ENCODE data around the gene MTCL1. TPM values are rescaled to one million over a fixed set of nuclear protein-coding genes. Genes with fewer than 3 reads are reported as not detected.

The MTCL1 gene
- total and polyA plus RNA-seq, 10 of the 15 experiments (the other 5 are each of a cell fraction or from before 2014, with no cell fraction given): 0.03 to 0.36 (median 0.13) TPM; not detected in 4

GRCh38 chr18:8724452-8724851 is 19.1 kb downstream of the MTCL1 start (continued):
- TF ChIP-seq ZNF24 (IDR thresholded peaks at IDR 0.05) (no peak), SKIL (IDR thresholded peaks at IDR 0.05; ENCODE audit: low read depth, poor library complexity, severe bottlenecking) (no peak), FOXK2 (IDR thresholded peaks at IDR 0.05) (no peak), ZNF622 (IDR thresholded peaks at IDR 0.05) (no peak), BMI1 (IDR thresholded peaks at IDR 0.05; ENCODE audit: borderline replicate concordance) (no peak), REST (IDR thresholded peaks at IDR 0.05; ENCODE audit: low read depth, low read length) (no peak), KDM1A (IDR thresholded peaks at IDR 0.05; ENCODE audit: borderline replicate concordance) (no peak), POLR2AphosphoS2 (IDR thresholded peaks at IDR 0.05; ENCODE audit: low read depth, low read length) (no peak), CREM (IDR thresholded peaks at IDR 0.05; ENCODE audit: low read depth) (no peak)
- TF ChIP-seq, protein P1, sequence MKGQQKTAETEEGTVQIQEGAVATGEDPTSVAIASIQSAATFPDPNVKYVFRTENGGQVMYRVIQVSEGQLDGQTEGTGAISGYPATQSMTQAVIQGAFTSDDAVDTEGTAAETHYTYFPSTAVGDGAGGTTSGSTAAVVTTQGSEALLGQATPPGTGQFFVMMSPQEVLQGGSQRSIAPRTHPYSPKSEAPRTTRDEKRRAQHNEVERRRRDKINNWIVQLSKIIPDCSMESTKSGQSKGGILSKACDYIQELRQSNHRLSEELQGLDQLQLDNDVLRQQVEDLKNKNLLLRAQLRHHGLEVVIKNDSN (IDR thresholded peaks at IDR 0.05; ENCODE audit: borderline replicate concordance, extremely low read length, insufficient read depth, low read depth, low read length): no peak

All from GM12878 (cell line).